ENCODE measurements around the gene CROCC. TPM values are rescaled to one million over a fixed set of nuclear protein-coding genes. Genes with fewer than 3 reads are reported as not detected.

Gene CROCC
- total RNA-seq, 3 donors from 2014 or later = 12.2 to 32.5 (median 16.8) TPM

DNA sequence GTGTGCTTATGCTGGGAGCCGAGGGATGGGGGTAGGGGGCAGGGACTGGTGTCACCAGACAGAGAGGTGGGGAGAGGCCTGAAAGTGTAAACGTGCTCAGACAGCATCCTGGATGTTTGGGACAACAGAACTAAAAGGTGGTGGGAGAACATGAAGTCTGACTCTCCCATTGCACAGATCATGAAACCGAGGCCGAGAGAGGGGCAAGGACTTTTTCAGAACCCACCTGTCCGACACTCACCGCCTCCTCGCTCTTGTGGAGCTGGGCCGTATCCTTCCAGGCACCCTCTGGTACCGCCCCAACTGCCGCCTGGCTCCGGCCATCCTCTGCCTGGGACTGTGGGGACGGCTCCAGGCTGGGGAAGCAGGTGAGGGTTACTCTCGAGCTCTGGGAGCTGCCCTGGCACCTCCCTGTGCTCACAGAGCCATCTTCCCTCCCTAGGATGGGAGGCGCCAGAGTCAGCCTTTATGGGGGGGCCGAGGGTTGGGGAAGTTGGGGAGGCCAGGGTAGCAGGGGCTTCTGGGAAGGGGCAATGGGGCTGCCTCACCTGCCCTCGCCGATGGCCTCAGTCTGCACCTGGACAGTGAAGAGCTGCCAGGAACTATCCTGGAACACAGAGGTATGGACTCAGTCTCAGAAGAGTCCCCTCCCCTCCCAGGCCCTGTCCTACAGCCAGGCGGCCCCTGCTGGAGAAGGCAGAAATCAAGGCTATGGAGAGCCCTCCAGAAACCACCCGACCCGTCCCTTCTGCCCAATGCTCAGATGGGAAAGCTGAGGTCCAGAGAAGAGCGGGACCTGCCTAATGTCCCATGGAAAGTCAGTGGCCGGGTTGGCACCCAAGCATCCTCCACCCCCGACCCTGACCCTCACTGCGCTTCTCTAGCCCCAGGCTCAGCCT is 83.0 kb downstream of the CROCC start:
- intact Hi-C loops (cut with DNase I, micrococcal nuclease) = no loop called here
- no peaks in the 10 kb centered on the region for H3K36me3 ChIP-seq (ENCODE audit: low read depth)
- peaks cover 3% of the 10 kb centered on the region for H3K4me1 ChIP-seq (ENCODE audit: low read depth)
- no peaks in the 10 kb centered on the region for H3K9me3 ChIP-seq
- ATAC-seq (no peak), DNase-seq (no peak)
- no peak overlapping the region for H3K4me3 ChIP-seq
- TF ChIP-seq, protein P1, sequence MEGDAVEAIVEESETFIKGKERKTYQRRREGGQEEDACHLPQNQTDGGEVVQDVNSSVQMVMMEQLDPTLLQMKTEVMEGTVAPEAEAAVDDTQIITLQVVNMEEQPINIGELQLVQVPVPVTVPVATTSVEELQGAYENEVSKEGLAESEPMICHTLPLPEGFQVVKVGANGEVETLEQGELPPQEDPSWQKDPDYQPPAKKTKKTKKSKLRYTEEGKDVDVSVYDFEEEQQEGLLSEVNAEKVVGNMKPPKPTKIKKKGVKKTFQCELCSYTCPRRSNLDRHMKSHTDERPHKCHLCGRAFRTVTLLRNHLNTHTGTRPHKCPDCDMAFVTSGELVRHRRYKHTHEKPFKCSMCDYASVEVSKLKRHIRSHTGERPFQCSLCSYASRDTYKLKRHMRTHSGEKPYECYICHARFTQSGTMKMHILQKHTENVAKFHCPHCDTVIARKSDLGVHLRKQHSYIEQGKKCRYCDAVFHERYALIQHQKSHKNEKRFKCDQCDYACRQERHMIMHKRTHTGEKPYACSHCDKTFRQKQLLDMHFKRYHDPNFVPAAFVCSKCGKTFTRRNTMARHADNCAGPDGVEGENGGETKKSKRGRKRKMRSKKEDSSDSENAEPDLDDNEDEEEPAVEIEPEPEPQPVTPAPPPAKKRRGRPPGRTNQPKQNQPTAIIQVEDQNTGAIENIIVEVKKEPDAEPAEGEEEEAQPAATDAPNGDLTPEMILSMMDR (IDR thresholded peaks at IDR 0.05) = no peak

DNA sequence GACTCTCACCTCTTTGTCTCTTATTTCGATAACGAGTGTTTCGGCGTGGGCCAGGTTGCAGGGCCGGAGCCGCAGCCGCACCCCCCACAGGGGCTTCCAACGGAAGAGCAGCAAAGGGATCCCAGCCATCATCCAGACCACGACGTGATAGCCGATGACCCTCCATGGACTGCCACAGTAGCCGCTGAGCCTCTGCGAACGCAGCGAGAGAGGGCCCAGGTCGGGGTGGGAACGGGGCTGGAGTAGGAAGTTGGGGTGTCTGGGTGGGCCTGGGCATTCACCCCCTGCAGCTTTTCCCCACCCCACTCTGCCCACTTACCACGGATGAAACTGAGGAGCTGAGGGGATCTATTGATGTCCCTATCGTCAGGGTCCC is 83.6 kb downstream of the CROCC start:
- ATAC-seq (no peak), DNase-seq (no peak)
- intact Hi-C loops (cut with DNase I, micrococcal nuclease) = no loop called here
- TF ChIP-seq, protein P1 (IDR thresholded peaks at IDR 0.05) = no peak
- Histone ChIP-seq H3K9me3 (no peaks in the 10 kb centered on the region), H3K36me3 (ENCODE audit: low read depth) (no peaks in the 10 kb centered on the region), H3K4me3 (no peak overlapping the region), H3K4me1 (ENCODE audit: low read depth) (peaks cover 6% of the 10 kb centered on the region)

DNA sequence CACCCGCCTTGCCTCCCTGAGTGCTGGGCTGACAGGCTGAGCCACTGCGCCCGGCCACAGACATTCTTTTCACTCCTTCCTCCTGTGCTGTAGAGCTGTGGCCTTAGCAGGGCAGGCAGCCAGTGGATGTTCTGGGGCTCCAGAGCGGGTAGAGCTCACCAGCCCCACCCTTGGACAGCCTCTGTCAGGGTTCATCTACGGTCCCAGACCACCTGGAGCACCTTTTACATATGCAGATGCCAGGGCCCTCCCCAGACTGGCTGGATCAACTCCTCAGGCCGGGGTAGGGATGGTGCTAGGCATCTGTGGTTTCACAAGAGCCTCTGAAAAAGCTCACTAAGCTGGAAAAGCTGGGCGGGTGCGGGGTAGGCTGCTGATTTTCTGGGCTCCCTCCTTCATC is 85.4 kb downstream of the CROCC start:
- no peak overlapping the region for H3K4me3 ChIP-seq
- H3K9me3 ChIP-seq = no peaks in the 10 kb centered on the region
- H3K36me3 ChIP-seq (ENCODE audit: low read depth) = no peaks in the 10 kb centered on the region
- H3K4me1 ChIP-seq (ENCODE audit: low read depth) = peaks cover 12% of the 10 kb centered on the region
- DNase-seq (no peak), ATAC-seq (no peak)
- intact Hi-C loops (cut with DNase I, micrococcal nuclease) = no loop called here
- TF ChIP-seq, protein P1 (IDR thresholded peaks at IDR 0.05) = no peak

DNA sequence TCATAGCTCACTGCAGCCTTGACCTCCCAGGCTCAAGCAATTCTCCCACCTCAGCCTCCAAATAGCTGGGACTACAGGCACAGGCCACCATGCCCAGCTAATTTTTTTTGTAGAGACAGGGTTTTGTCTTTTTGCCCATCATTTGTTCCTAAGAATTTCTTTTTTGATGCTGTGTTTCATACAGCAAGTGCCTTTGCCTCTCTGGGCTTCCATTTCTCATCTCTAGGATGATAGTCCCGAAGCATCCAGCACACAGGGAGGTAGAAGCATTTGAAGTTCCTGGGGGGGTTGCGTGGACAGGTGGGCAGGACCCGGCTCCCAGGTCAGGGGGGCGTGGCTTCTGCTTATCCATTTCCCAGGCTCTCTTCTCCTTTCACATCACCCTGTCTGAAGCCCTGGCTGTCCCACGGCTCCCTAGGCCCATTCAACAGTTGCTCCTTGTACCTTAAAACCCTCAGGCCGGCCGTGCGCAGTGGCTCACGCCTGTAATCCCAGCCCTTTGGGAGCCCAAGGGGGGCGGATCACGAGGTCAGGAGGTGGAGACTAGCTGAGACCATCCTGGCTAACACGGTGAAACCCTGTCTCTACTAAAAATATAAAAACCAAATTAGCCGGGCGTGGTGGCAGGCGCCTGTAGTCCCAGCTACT is 86.6 kb downstream of the CROCC start:
- Histone ChIP-seq H3K4me3 (no peak overlapping the region), H3K36me3 (ENCODE audit: low read depth) (no peaks in the 10 kb centered on the region), H3K9me3 (no peaks in the 10 kb centered on the region), H3K4me1 (ENCODE audit: low read depth) (peaks cover 16% of the 10 kb centered on the region)
- ATAC-seq (no peak), DNase-seq (no peak)
- intact Hi-C loops (cut with DNase I, micrococcal nuclease) = no loop called here
- TF ChIP-seq, protein P1 (IDR thresholded peaks at IDR 0.05) = no peak

DNA sequence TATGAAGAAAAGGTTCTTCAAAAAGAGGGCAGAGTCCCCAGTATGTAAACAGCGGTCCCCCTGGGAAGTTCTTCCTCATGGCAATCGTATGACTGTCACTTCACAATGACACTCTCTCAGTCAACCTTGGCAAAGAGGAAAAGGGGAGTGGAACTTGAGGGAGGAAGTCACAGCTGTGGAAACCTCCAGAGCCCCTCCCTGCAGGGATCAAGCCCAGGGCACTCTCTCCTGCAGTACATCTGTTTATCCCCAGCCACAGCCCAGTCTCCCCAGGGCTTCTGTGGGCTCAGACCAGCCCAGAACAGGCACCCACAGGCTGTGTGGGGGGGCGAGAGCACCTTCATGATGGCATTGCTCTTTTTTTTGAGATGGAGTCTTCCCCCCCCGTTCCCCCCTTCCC is 88.0 kb downstream of the CROCC start:
- ATAC-seq = peak; percentile 64
- TF ChIP-seq, protein P1 (IDR thresholded peaks at IDR 0.05) = no peak
- intact Hi-C loops (cut with DNase I, micrococcal nuclease) = no loop called here
- H3K4me1 ChIP-seq (ENCODE audit: low read depth) = peaks cover 16% of the 10 kb centered on the region
- peak in 2 of 3 donors; percentile 12 to 48 for DNase-seq
- H3K4me3 ChIP-seq = no peak overlapping the region
- no peaks in the 10 kb centered on the region for H3K36me3 ChIP-seq (ENCODE audit: low read depth)
- no peaks in the 10 kb centered on the region for H3K9me3 ChIP-seq

Measured in mucosa of descending colon (tissue), 3 donors.